IMR-90 (cell line): ENCODE measurements around the gene CTF1. TPM values are rescaled to one million over a fixed set of nuclear protein-coding genes. Genes with fewer than 3 reads are reported as not detected.
"Not testable (repeated sequence)": the region's sequence is repeated elsewhere in the genome, so short reads cannot be mapped to it uniquely, and the experiment has no call there.

Experiments used
- ATAC-seq: fragments of 200-7000 bp; cut with Tn5 transposase; 2 replicates; pipeline ENCODE4 v1.9.1; 2020; ENCODE audit warnings: low read depth, mild to moderate bottlenecking, moderate library complexity
- BruUV-seq: library from RNA; stranded (reverse); fragments of 400-500 nt; replicated peaks from 2 replicates; lab custom pipeline; 2021; lab: Mats Ljungman, UMichigan
- CTCF ChIA-PET: fragments of 300-600 bp; formaldehyde crosslinking; extraction: SDS; loops from one replicate; lab custom pipeline; 2021; ENCODE audit warnings: antibody characterized with exemption; lab: Yijun Ruan, JAX
- POLR2A ChIA-PET: fragments of 300-600 bp; sonication (Branson Sonifier 250); formaldehyde crosslinking; loops from one replicate; lab custom pipeline; 2022; ENCODE audit warnings: antibody characterized with exemption; ENCODE audit not compliant: unreplicated experiment; lab: Charles Lee
- DNase-seq: peaks from one replicate; pipeline ENCODE4 v3.0.0; 2013
- H2AFZ ChIP-seq: replicated peaks from 2 replicates; pipeline ENCODE3; 2013; ENCODE audit warnings: low read length, mild to moderate bottlenecking; ENCODE audit not compliant: poor library complexity
- H2AK5ac ChIP-seq: 2 replicates; pipeline ENCODE4 v1.6.1; 2013; ENCODE audit warnings: low read depth, low read length, inconsistent platforms
- H2AK9ac ChIP-seq: replicated peaks from 2 replicates; pipeline ENCODE3; 2013; ENCODE audit warnings: mild to moderate bottlenecking, low read depth, low read length, moderate library complexity; ENCODE audit not compliant: poor library complexity
- H2BK120ac ChIP-seq: 2 replicates; pipeline ENCODE4 v1.6.1; 2013; ENCODE audit warnings: low read depth, low read length, inconsistent platforms
- H2BK15ac ChIP-seq: 3 replicates; pipeline ENCODE4 v1.6.1; 2013; ENCODE audit warnings: low read depth, low read length, inconsistent platforms
- H2BK20ac ChIP-seq: 2 replicates; pipeline ENCODE4 v1.6.1; 2013; ENCODE audit warnings: low read depth, mild to moderate bottlenecking, inconsistent platforms, low read length, moderate library complexity
- H2BK5ac ChIP-seq: 2 replicates; pipeline ENCODE4 v1.6.1; 2013; ENCODE audit warnings: mild to moderate bottlenecking, low read depth, low read length, inconsistent platforms; ENCODE audit not compliant: poor library complexity, severe bottlenecking
- H3K14ac ChIP-seq: replicated peaks from 2 replicates; pipeline ENCODE4 v1.6.1; 2013; ENCODE audit warnings: low read depth, low read length, inconsistent platforms
- H3K18ac ChIP-seq: 2 replicates; pipeline ENCODE4 v1.6.1; 2013; ENCODE audit warnings: low read depth, low read length, control low read depth
- H3K23ac ChIP-seq: 2 replicates; pipeline ENCODE4 v1.6.1; 2013; ENCODE audit warnings: low read depth, low read length, inconsistent platforms
- H3K27ac ChIP-seq: 2 replicates; pipeline ENCODE4 v1.5.1; 2013; ENCODE audit warnings: mild to moderate bottlenecking, control low read depth, low read length; ENCODE audit not compliant: insufficient read depth
- H3K27me3 ChIP-seq: 2 replicates; pipeline ENCODE4 v1.6.1; 2013; ENCODE audit warnings: low read length; ENCODE audit not compliant: control insufficient read depth, insufficient read depth
- H3K36me3 ChIP-seq: 2 replicates; pipeline ENCODE4 v1.6.1; 2013; ENCODE audit warnings: low read length, mixed read lengths; ENCODE audit not compliant: control insufficient read depth, insufficient read depth
- H3K4ac ChIP-seq: 2 replicates; pipeline ENCODE4 v1.6.1; 2013; ENCODE audit warnings: low read depth, low read length, inconsistent platforms
- H3K4me1 ChIP-seq: 2 replicates; pipeline ENCODE4 v1.6.1; 2013; ENCODE audit warnings: low read length, mixed read lengths; ENCODE audit not compliant: control insufficient read depth, insufficient read depth
- H3K4me2 ChIP-seq: 2 replicates; pipeline ENCODE4 v1.6.1; 2013; ENCODE audit warnings: low read depth, mild to moderate bottlenecking, control low read depth, low read length, moderate library complexity
- H3K4me3 ChIP-seq: 2 replicates; pipeline ENCODE4 v1.5.1; 2013; ENCODE audit warnings: low read depth, mild to moderate bottlenecking, control low read depth, low read length, moderate library complexity; ENCODE audit not compliant: insufficient read depth
- H3K56ac ChIP-seq: 2 replicates; pipeline ENCODE4 v1.6.1; 2013; ENCODE audit warnings: low read length, inconsistent platforms; ENCODE audit not compliant: insufficient read depth; ENCODE audit errors: extremely low read depth
- H3K79me1 ChIP-seq, 2 experiments: 2 replicates each; pipeline ENCODE4 v1.6.1; 2013; ENCODE audit warnings: low read length in 2 of 2, inconsistent platforms in 1 of 2, low read depth in 1 of 2
- H3K9ac ChIP-seq: 2 replicates; pipeline ENCODE4 v1.6.1; 2013; ENCODE audit warnings: low read depth, low read length, control low read depth
- H3K9me1 ChIP-seq: 2 replicates; pipeline ENCODE4 v1.6.1; 2013; ENCODE audit warnings: low read length, inconsistent platforms; ENCODE audit not compliant: insufficient read depth
- H3K9me3 ChIP-seq: 2 replicates; pipeline ENCODE4 v1.6.1; 2013; ENCODE audit warnings: low read length; ENCODE audit not compliant: control insufficient read depth, insufficient read depth
- H4K20me1 ChIP-seq: 2 replicates; pipeline ENCODE4 v1.6.1; 2013; ENCODE audit warnings: low read length, inconsistent platforms; ENCODE audit not compliant: insufficient read depth
- H4K5ac ChIP-seq: 2 replicates; pipeline ENCODE4 v1.6.1; 2013; ENCODE audit warnings: mild to moderate bottlenecking, low read depth, low read length, control low read depth
- H4K8ac ChIP-seq, 2 experiments: 2 replicates each; pipeline ENCODE4 v1.6.1; 2013; ENCODE audit warnings: low read depth in 2 of 2, low read length in 2 of 2, control low read depth in 1 of 2, inconsistent platforms in 1 of 2
- H4K91ac ChIP-seq: 2 replicates; pipeline ENCODE4 v1.6.1; 2013; ENCODE audit warnings: low read depth, low read length, inconsistent platforms; ENCODE audit not compliant: insufficient read depth
- WGBS, 2 experiments: methylation state at CpG; one replicate each; pipeline versions ENCODE4 v1.1.5 to v1.1.7; 2013; ENCODE audit warnings: missing lambda C conversion rate in 2 of 2; ENCODE audit not compliant: insufficient read length in 1 of 2; ENCODE audit errors: extremely low coverage in 2 of 2; 5-methylcytosine and 5-hydroxymethylcytosine counted together
- dilution Hi-C: fragments of 300-500 bp; cut with HindIII; formaldehyde crosslinking; loops from one replicate; pipeline ENCODE4 v1.14.3; 2018; ENCODE audit warnings: low sequenced_read_pairs; ENCODE audit not compliant: unreplicated experiment
- in situ Hi-C: fragments of 300-500 bp; cut with MboI; formaldehyde crosslinking; loops from 3 replicates; pipeline ENCODE4 v1.14.3; 2019; ENCODE audit warnings: low sequenced_read_pairs, inconsistent platforms, mixed read lengths
- intact Hi-C: fragments of 100-400 bp; cut with micrococcal nuclease; formaldehyde crosslinking; loops from 2 replicates; pipeline ENCODE4 v1.10.0; 2022
- polyA plus RNA-seq, 3 experiments: library from polyadenylated mRNA; depleted of rRNA; stranded (reverse); fragments of >200 nt; gene quantifications; 2 replicates each; pipeline ENCODE4 v1.2.3, GENCODE V29; 2012; ENCODE audit warnings: low replicate concordance in 1 of 3
- total RNA-seq: library from RNA; depleted of rRNA; stranded (reverse); fragments of >200 nt; gene quantifications from 2 replicates; pipeline ENCODE4 v1.2.3, GENCODE V29; 2012

CTF1 gene
- total and polyA plus RNA-seq, 2 of the 4 experiments (the other 2 are of a cell fraction), result 0.18 to 12.9 TPM

- BruUV-seq, dilution Hi-C loops, POLR2A ChIA-PET: not testable (repeated sequence)
Measured at GRCh38 chr16:30891043-30891823, 5.2 kb upstream of the CTF1 start.

More at GRCh38 chr16:30891043-30891823, 5.2 kb upstream of the CTF1 start:
- Histone ChIP-seq H3K79me1 (peaks cover 16 to 66% of the 10 kb centered on the region in 2 experiments), H3K36me3 (peaks cover 31% of the 10 kb centered on the region), H3K9me1 (peaks cover 21% of the 10 kb centered on the region), H3K4me1 (peaks cover 23% of the 10 kb centered on the region)
- H2BK20ac ChIP-seq, in situ Hi-C loops, H2AK9ac ChIP-seq, H3K4me2 ChIP-seq, H3K9me3 ChIP-seq, H2AK5ac ChIP-seq, H3K4me3 ChIP-seq, H4K91ac ChIP-seq, H3K27ac ChIP-seq, intact Hi-C loops, ATAC-seq, H3K9ac ChIP-seq, H3K23ac ChIP-seq, H3K4ac ChIP-seq, H2AFZ ChIP-seq, H3K18ac ChIP-seq, H2BK120ac ChIP-seq, H2BK15ac ChIP-seq, H3K56ac ChIP-seq, H4K8ac ChIP-seq, H4K5ac ChIP-seq, H2BK5ac ChIP-seq, H3K27me3 ChIP-seq, DNase-seq, H3K14ac ChIP-seq, H4K20me1 ChIP-seq: not testable (repeated sequence)
- CTCF ChIA-PET, result interaction anchor here (0.6 to 1.4 kb wide), 2 partner anchors 10 to 11 kb away, joined by 3 to 5 read pairs; no protein-coding TSS in a partner anchor
- WGBS, 2 experiments, result no CpG with 5 or more reads among the region's 15 CpGs
